HL-60 (cell line): ENCODE data around the gene CDH2.

Experiments used
- DNase-seq, 2 experiments: peaks; one replicate each; pipeline ENCODE4 v3.0.0-alpha.2; 2010 to 2020; ENCODE audit warnings: low read depth in 1 of 2, low spot score in 1 of 2
- H3K27ac ChIP-seq: fragments of 250-450 bp; sonication (Bioruptor Pico); replicated peaks from 2 replicates; pipeline ENCODE4 v1.5.1; 2020; ENCODE audit warnings: mild to moderate bottlenecking, moderate library complexity
- H3K27me3 ChIP-seq: fragments of 250-450 bp; sonication (Bioruptor Pico); 2 replicates; pipeline ENCODE4 v1.5.1; 2021; ENCODE audit warnings: mild to moderate bottlenecking, moderate library complexity; ENCODE audit not compliant: insufficient read depth, poor library complexity, severe bottlenecking
- H3K4me3 ChIP-seq: replicated peaks from 2 replicates; pipeline ENCODE4 v1.5.1; 2011; ENCODE audit warnings: mild to moderate bottlenecking, control low read depth, low read length; ENCODE audit not compliant: insufficient read depth
- CTCF ChIP-seq: IDR thresholded peaks from one replicate; pipeline ENCODE4 v1.5.1; 2011; ENCODE audit warnings: low read length, control low read depth, inconsistent platforms; ENCODE audit not compliant: insufficient read depth
- GABPA ChIP-seq: IDR thresholded peaks from 2 replicates; pipeline ENCODE4 v1.6.1; 2012; ENCODE audit warnings: low read depth
- POLR2AphosphoS5 ChIP-seq: IDR thresholded peaks from 2 replicates; pipeline ENCODE4 v1.6.1; 2012; ENCODE audit warnings: low read depth
- REST ChIP-seq: IDR thresholded peaks from 2 replicates; pipeline ENCODE4 v1.6.1; 2012; ENCODE audit warnings: low read depth; ENCODE audit not compliant: insufficient replicate concordance
- SPI1 ChIP-seq: IDR thresholded peaks from 2 replicates; pipeline ENCODE4 v1.6.1; 2012; ENCODE audit warnings: low read depth, mild to moderate bottlenecking, borderline replicate concordance

The CDH2 gene

GRCh38 chr18:28065793-28066186 lies 111.1 kb downstream of the CDH2 start:
- TF ChIP-seq POLR2AphosphoS5 (no peak), REST (no peak), CTCF (no peak), SPI1 (no peak), GABPA (no peak)
- H3K27me3 ChIP-seq, result no peaks in the 10 kb centered on the region
- DNase-seq, result no peak
- H3K27ac ChIP-seq, result no peak overlapping the region
- H3K4me3 ChIP-seq, result no peak overlapping the region

DNA sequence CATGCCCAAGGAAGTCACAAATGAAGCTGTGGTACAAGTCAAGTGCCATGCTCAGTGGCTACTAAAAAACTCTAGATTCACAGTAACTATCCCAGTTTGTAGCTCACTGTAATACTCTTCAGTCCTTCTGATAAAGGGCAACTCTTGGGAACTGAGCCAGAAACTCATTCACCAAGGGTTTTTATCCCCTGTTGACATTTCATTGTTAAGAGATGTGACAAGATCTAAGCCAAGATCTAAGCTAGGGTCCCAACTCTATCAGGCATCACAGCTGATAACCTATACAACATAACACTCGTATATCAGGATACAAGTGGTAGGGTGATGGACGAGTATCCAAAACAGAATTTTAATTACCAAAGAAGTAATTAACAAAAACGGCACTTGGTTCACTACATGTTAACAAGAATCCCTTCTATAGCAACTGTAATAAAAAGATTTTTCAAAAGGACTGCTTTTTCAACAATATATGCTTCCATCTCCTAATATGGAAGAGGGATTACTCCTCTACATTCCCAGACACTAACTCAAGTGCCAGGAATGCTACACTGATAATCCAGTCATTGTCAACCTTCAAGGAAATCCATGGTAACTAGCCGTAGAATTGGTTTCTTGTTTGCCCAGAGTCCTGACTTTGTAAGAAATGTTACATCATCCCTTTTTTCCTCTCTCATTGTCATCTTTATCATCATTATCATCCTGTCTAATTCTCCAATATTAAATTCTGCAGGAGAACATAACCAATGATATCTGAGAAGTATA lies 111.7 kb downstream of the CDH2 start:
- Histone ChIP-seq H3K27me3 (no peaks in the 10 kb centered on the region), H3K4me3 (no peak overlapping the region), H3K27ac (no peak overlapping the region)
- TF ChIP-seq SPI1 (no peak), CTCF (no peak), POLR2AphosphoS5 (no peak), REST (no peak), GABPA (no peak)
- DNase-seq, result no peak

GRCh38 chr18:28063926-28064325 lies 113.0 kb downstream of the CDH2 start:
- no peak overlapping the region for H3K27ac ChIP-seq
- TF ChIP-seq REST (no peak), SPI1 (no peak), POLR2AphosphoS5 (no peak), CTCF (no peak), GABPA (no peak)
- H3K4me3 ChIP-seq, result no peak overlapping the region
- no peaks in the 10 kb centered on the region for H3K27me3 ChIP-seq
- DNase-seq, result no peak
